B cell (primary cell): Measurements from ENCODE around the gene AFTPH. TPM values are rescaled to one million over a fixed set of nuclear protein-coding genes. Genes with fewer than 3 reads are reported as not detected.

Experiments used
- ATAC-seq: fragments of 200-7000 bp; cut with Tn5 transposase; one replicate; pipeline ENCODE4 v1.10.0; 2021; ENCODE audit warnings: low read depth, mild to moderate bottlenecking, moderate number of reproducible peaks, moderate library complexity
- CTCF ChIA-PET: fragments of 350-600 bp; sonication (Branson Sonifier 250); formaldehyde crosslinking; loops from one replicate; lab custom pipeline; 2021; ENCODE audit warnings: antibody characterized with exemption, inconsistent platforms; lab: Charles Lee
- POLR2A ChIA-PET: fragments of 350-600 bp; sonication (Branson Sonifier 250); formaldehyde crosslinking; loops from one replicate; lab custom pipeline; 2021; ENCODE audit warnings: antibody characterized with exemption; lab: Charles Lee
- DNase-seq: peaks from one replicate; pipeline ENCODE4 v3.0.0; 2013
- H2AFZ ChIP-seq: 2 replicates; pipeline ENCODE4 v1.6.1; 2012; ENCODE audit warnings: mild to moderate bottlenecking, low read depth, low read length; ENCODE audit not compliant: insufficient read depth, poor library complexity, severe bottlenecking
- H3K27ac ChIP-seq, 2 donors: 1 replicate in 1 of 2; 2 replicates in 1 of 2; pipeline ENCODE4 v1.5.1; 2012 to 2013; ENCODE audit warnings: low read length in 2 of 2, mild to moderate bottlenecking in 2 of 2, moderate library complexity in 1 of 2
- H3K27me3 ChIP-seq, 4 experiments: fragments of 200-600 bp in 1 of 4; sonication (generic) in 1 of 4; replicated peaks in 1 of 4; 1 replicate in 2 of 4; 2 replicates in 2 of 4; pipeline versions ENCODE4 v1.6.1 to v1.7.0; 2013 to 2016; ENCODE audit warnings: low read length in 3 of 4, mild to moderate bottlenecking in 2 of 4, mixed read lengths in 1 of 4, moderate library complexity in 1 of 4; ENCODE audit not compliant: insufficient read depth in 4 of 4, control insufficient read depth in 3 of 4; ENCODE audit errors: control extremely low read depth in 1 of 4
- H3K36me3 ChIP-seq, 2 experiments: replicated peaks in 1 of 2; 1 replicate in 1 of 2; 2 replicates in 1 of 2; pipeline versions ENCODE4 v1.6.1 to v1.7.1; 2013; ENCODE audit warnings: low read length in 1 of 2; ENCODE audit not compliant: insufficient read depth in 2 of 2, control insufficient read depth in 1 of 2; ENCODE audit errors: control extremely low read depth in 1 of 2, extremely low read depth in 1 of 2
- H3K4me1 ChIP-seq, 2 donors: fragments of 200-600 bp in 1 of 2; sonication (generic) in 1 of 2; 1 replicate in 1 of 2; 2 replicates in 1 of 2; pipeline versions ENCODE4 v1.5.1 to v1.6.1; 2013 to 2017; ENCODE audit warnings: low read length in 2 of 2; ENCODE audit not compliant: control insufficient read depth in 2 of 2, insufficient read depth in 2 of 2
- H3K4me2 ChIP-seq: replicated peaks from 2 replicates; pipeline ENCODE3; 2012; ENCODE audit warnings: mild to moderate bottlenecking, low read depth, low read length; ENCODE audit not compliant: poor library complexity, severe bottlenecking
- H3K4me3 ChIP-seq, 5 experiments: fragments of 200-600 bp in 1 of 5; sonication (generic) in 1 of 5; 1 replicate in 3 of 5; 2 replicates in 2 of 5; pipeline versions ENCODE4 v1.5.1 to v1.7.0; 2011 to 2016; ENCODE audit warnings: low read length in 4 of 5, mild to moderate bottlenecking in 4 of 5, low read depth in 2 of 5, control low read depth in 1 of 5, moderate library complexity in 1 of 5; ENCODE audit not compliant: insufficient read depth in 1 of 5; ENCODE audit errors: control extremely low read depth in 1 of 5, extremely low read depth in 1 of 5
- H3K79me2 ChIP-seq: fragments of 200-600 bp; sonication (generic); one replicate; pipeline ENCODE4 v1.6.0; 2016; ENCODE audit warnings: low read length; ENCODE audit not compliant: control insufficient read depth, insufficient read depth
- H3K9ac ChIP-seq: fragments of 200-600 bp; sonication (generic); 2 replicates; pipeline ENCODE4 v1.6.1; 2017; ENCODE audit warnings: mild to moderate bottlenecking, low read length, moderate library complexity
- H3K9me3 ChIP-seq, 3 donors: one replicate each; pipeline versions ENCODE4 v1.6.1 to v1.7.1; 2013; ENCODE audit warnings: low read length in 2 of 3; ENCODE audit not compliant: control insufficient read depth in 2 of 3, insufficient read depth in 1 of 3; ENCODE audit errors: control extremely low read depth in 1 of 3
- H4K20me1 ChIP-seq: 2 replicates; pipeline ENCODE4 v1.6.0; 2012; ENCODE audit warnings: mild to moderate bottlenecking, low read length; ENCODE audit not compliant: insufficient read depth, control insufficient read depth, poor library complexity, severe bottlenecking
- H3K27ac Mint-ChIP-seq: one replicate; pipeline ENCODE4 v1.8.0; 2021; ENCODE audit warnings: mixed read lengths
- H3K27me3 Mint-ChIP-seq: one replicate; pipeline ENCODE4 v1.8.0; 2021; ENCODE audit warnings: mixed read lengths
- H3K4me1 Mint-ChIP-seq: one replicate; pipeline ENCODE4 v1.8.0; 2021; ENCODE audit warnings: mixed read lengths
- H3K4me3 Mint-ChIP-seq: one replicate; pipeline ENCODE4 v1.8.0; 2021; ENCODE audit warnings: mixed read lengths
- H3K9me3 Mint-ChIP-seq: one replicate; pipeline ENCODE4 v1.8.0; 2022; ENCODE audit warnings: mixed read lengths; ENCODE audit not compliant: insufficient read depth
- CTCF ChIP-seq: fragments of 200-600 bp; IDR thresholded peaks from one replicate; pipeline ENCODE4 v1.8.0; 2022; ENCODE audit warnings: antibody characterized with exemption, mild to moderate bottlenecking
- EZH2 ChIP-seq: IDR thresholded peaks from 2 replicates; pipeline ENCODE4 v1.6.1; 2012; ENCODE audit warnings: borderline replicate concordance, low read depth, mild to moderate bottlenecking, moderate library complexity, low read length; ENCODE audit not compliant: insufficient read depth, poor library complexity, severe bottlenecking
- WGBS: methylation state at CpG from one replicate; pipeline ENCODE4 v1.1.5; 2013; ENCODE audit warnings: missing lambda C conversion rate; ENCODE audit not compliant: insufficient coverage; 5-methylcytosine and 5-hydroxymethylcytosine counted together
- intact Hi-C: fragments of 100-400 bp; cut with micrococcal nuclease; formaldehyde crosslinking; loops from one replicate; pipeline ENCODE4 v1.10.0; 2022
- polyA plus RNA-seq: library from polyadenylated mRNA; depleted of rRNA; stranded (reverse); fragments of >200 nt; gene quantifications from 2 replicates; pipeline ENCODE4 v1.2.3, GENCODE V29; 2012
- total RNA-seq, 2 donors: library from RNA; stranded (reverse); fragments of 120-200 nt in 1 of 2; gene quantifications; 1 replicate in 1 of 2; 2 replicates in 1 of 2; pipeline versions ENCODE4 v1.2.3 to v1.2.4, GENCODE V29; 2013 to 2022

Gene AFTPH
- total and polyA plus RNA-seq, 2 donors (not counting 1 experiment from before 2014, with no cell fraction given), result 45.4 to 94.1 TPM

GRCh38 chr2:64604155-64604554 is 80.0 kb downstream of the AFTPH start:
- no peak for TF ChIP-seq EZH2
- TF ChIP-seq CTCF, result no peak
- H3K27me3 ChIP-seq, result no peaks in the 10 kb centered on the region
- 100% methylated on average over 2 of the region's 2 CpGs for WGBS
- H3K27me3 Mint-ChIP-seq, result no peaks in the 10 kb centered on the region
- H3K9me3 ChIP-seq, result peaks cover 0 to 3% (median 0%) of the 10 kb centered on the region in 3 donors
- DNase-seq (no peak), ATAC-seq (no peak)
- no peaks in the 10 kb centered on the region for H4K20me1 ChIP-seq
- H3K4me1 Mint-ChIP-seq, result peaks cover 26% of the 10 kb centered on the region
- no peak overlapping the region for H3K4me3 ChIP-seq
- H3K4me2 ChIP-seq, result no peak overlapping the region
- no peak overlapping the region for H2AFZ ChIP-seq
- H3K79me2 ChIP-seq, result no peaks in the 10 kb centered on the region
- no peak overlapping the region for H3K4me3 Mint-ChIP-seq
- no peaks in the 10 kb centered on the region for H3K9me3 Mint-ChIP-seq
- no peaks in the 10 kb centered on the region for H3K36me3 ChIP-seq
- CTCF ChIA-PET, result interaction anchor here (0.6 kb wide), 1 partner anchor 164 kb away, joined by 7 read pairs; no protein-coding TSS in a partner anchor
- H3K27ac ChIP-seq, result no peak overlapping the region
- H3K9ac ChIP-seq, result no peak overlapping the region
- intact Hi-C loops, result no loop called here
- peaks cover 18 to 28% of the 10 kb centered on the region in 2 donors for H3K4me1 ChIP-seq
- POLR2A ChIA-PET, result no interaction called here
- H3K27ac Mint-ChIP-seq, result no peak overlapping the region

DNA sequence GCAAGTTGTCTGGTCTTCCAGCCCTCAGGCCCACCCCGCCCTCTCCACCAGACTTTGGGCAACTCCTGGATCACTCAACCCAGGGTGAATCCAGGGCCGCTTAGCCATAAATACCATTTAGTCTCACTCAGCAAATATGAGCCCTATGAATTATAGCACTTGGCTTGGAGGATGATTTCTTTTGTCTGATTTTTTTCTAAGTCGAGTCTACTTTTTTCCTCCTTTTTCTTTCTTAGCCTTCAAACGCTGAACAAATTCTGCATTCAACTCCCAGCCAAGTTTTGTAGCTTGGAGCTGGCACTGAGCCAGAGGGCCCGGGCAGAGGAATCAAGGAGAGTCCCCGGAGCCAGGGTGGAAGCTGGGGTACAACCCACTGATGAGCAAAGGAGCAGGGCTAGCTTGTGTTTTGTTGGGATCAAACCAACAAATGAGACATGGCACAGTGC is 80.9 kb downstream of the AFTPH start:
- Mint-ChIP-seq H3K4me3 (no peak overlapping the region), H3K27ac (no peak overlapping the region), H3K27me3 (no peaks in the 10 kb centered on the region), H3K9me3 (no peaks in the 10 kb centered on the region), H3K4me1 (peaks cover 29% of the 10 kb centered on the region)
- H3K4me3 ChIP-seq, result no peak overlapping the region
- no peak overlapping the region for H2AFZ ChIP-seq
- no peak overlapping the region for H3K4me2 ChIP-seq
- ATAC-seq, result no peak
- no peak for DNase-seq
- no peak for TF ChIP-seq CTCF
- TF ChIP-seq EZH2, result no peak
- WGBS, result 94% methylated on average over 4 of the region's 6 CpGs
- no peaks in the 10 kb centered on the region for H3K36me3 ChIP-seq
- H4K20me1 ChIP-seq, result no peaks in the 10 kb centered on the region
- ChIA-PET POLR2A (interaction anchor here (0.6 kb wide), 1 partner anchor 11 kb away, joined by 5 read pairs; no protein-coding TSS in a partner anchor), CTCF (interaction anchor here (0.5 to 5.9 kb wide), 9 partner anchors 9 to 274 kb away, joined by 3 to 70 read pairs (median 4); partner anchors contain the start of gene SERTAD2)
- intact Hi-C loops, result no loop called here
- no peaks in the 10 kb centered on the region for H3K27me3 ChIP-seq
- no peak overlapping the region for H3K27ac ChIP-seq
- H3K79me2 ChIP-seq, result no peaks in the 10 kb centered on the region
- H3K9ac ChIP-seq, result no peak overlapping the region
- H3K4me1 ChIP-seq, result peaks cover 22 to 34% of the 10 kb centered on the region in 2 donors
- H3K9me3 ChIP-seq, result peaks cover 0 to 3% (median 0%) of the 10 kb centered on the region in 3 donors
